CD4-positive, alpha-beta T cell treated with Interferon gamma for 1 hour (primary cell): Measurements from ENCODE around the gene OPCML.

Source experiments
- DNase-seq: peaks from one replicate; pipeline ENCODE4 v3.0.0-alpha.2; 2020

The OPCML gene

DNA sequence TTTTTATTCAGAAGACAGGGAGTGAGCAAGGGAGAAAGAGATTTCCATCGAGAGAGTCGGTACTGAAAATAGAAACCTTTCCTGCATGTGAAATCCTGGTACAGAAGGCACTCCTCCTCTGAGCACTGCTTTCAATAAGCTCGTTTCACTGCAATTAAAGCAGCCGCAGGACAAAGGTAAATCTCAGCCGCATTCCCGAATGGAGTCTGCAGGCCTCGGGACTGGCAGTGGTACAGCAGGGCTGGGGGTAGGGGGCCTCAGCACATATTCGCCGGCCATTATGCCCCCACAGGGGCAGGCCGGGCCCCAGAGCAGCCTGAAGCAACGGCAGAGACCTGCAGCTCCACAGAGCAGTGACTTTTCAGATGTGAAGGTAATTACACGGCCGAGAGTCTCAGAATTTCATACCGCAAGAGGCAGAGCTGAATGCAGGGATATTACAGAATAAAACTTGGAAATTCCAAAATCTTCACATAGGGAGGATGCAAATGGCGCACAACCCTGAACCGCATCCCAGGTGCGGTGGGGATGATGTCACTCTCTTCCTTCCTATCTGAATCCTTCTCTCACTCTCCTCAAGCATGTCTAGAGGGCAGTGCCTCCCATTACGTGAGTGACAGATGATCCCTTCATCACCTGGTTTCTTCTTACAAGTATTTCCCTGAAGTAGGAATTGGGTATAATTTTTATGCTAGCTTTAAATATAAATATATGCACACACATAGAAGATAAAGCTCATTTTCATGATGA, 622.1 kb downstream of the OPCML start:
- no peak for DNase-seq

DNA sequence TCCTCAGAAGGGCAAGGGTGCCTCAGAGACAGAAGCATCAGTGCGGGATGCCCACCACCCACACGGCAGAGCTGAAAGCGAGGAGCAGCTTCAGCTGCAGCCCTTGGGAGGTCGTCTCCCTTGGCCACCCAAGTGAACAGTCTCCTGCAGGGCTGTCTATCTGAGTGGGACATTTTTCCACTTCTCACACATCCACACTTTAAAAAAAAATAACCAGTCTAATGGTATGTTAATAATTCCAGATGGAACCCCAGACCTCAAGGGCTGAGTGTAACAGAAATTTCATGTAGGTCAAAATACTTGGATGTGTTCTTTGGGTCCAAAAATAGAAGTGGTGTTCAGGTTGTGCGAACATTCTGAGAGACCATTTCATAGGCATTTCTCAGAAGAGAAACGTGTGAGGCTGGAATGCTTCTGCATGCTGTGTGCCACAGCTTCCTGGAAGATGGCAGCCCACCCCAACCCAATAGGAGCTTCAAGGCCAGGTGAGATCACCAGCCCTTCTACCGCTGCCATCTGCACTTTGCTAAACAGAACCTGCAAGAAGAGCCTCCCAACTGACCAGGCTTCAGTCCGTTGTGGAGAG, 623.2 kb downstream of the OPCML start:
- DNase-seq, result no peak

DNA sequence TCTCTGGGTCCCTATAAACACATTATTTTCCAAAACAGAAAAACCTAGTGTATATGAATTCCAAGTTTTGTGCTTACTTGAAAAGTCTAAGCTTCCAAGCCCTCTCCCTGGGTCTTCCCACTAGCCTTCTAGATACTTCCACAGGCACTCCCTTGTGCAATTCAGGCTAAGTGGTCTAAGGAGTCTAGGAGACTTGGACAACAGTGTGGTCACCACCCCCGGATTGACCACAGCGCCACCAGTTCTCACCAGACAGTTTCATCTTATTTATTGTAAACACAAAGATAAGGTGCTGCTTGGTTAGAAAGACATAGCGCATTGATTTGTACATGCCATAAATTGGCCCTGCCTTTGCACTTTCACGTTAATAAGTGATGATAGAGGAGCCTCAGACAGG, 623.9 kb downstream of the OPCML start:
- no peak for DNase-seq

DNA sequence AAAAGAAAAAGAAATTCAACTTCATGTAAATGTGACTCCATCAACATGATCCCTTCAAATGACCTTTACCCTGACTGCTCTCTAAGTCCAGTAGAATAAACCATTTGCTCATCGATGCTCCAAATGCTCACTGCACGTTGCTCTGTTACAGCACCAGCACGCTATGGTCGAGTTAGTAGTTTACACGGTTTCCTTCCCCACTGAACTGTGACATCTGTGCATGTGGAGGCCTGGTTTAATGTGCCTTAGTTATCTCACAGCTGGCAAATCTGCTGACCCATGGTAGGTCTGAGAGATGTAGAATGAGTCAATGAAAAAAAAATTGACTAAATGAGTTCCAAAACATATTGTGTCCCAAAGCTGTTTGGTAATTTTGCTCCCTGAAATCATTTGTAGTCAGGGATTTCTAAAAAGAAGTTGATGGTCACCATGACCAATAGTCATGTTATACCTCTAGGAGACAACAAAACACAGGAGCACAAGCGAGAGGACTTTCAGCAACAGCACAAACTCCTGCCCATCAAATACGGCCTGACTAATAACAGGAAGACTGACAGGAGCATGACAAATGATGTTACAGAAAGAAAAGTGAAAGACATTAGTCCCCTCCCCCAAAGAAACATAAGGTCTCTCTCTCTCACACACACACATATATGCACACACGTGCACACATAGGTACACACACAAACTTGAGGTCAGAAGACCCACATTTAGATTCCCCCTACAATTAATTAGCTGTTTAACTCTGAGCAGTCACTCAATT, 624.5 kb downstream of the OPCML start:
- no peak for DNase-seq

DNA sequence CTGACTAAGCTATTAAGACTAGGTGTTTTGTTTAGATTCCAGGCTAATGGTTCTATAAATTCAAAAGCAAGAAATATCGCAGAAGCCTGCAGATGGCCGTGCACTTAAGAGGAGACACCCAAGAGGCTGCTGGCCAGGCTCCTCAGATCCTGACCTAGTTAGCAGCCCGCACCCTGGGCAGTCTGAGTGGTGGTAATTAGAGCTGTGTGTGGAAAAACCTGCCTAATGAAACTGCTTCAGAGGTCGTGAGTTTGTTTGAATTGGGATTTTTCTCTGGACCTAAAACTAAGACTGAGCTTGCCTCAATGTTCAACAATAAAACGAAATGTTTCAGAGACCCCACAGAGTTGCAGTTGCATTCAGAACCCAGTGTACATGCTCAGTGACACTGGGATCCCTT, 627.7 kb downstream of the OPCML start:
- DNase-seq, result no peak

DNA sequence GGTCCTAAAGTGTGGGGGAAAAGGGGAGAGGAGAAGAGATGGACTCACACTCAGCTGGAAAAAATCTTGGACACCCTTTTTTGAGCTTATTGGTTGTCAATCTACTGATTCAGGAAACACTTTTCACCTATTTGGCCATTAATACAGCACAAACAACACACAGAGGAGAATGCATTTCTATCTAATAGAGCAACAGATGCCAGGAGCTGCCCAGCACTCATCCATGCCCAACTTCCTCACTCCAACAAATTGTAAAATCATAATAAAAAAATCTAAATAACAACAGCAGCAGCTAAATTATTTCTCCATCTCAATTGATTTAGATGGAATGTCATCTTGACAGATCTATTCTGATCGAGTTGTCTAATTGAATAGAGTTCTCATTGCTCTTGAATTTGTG, 628.2 kb downstream of the OPCML start:
- DNase-seq, result no peak

DNA sequence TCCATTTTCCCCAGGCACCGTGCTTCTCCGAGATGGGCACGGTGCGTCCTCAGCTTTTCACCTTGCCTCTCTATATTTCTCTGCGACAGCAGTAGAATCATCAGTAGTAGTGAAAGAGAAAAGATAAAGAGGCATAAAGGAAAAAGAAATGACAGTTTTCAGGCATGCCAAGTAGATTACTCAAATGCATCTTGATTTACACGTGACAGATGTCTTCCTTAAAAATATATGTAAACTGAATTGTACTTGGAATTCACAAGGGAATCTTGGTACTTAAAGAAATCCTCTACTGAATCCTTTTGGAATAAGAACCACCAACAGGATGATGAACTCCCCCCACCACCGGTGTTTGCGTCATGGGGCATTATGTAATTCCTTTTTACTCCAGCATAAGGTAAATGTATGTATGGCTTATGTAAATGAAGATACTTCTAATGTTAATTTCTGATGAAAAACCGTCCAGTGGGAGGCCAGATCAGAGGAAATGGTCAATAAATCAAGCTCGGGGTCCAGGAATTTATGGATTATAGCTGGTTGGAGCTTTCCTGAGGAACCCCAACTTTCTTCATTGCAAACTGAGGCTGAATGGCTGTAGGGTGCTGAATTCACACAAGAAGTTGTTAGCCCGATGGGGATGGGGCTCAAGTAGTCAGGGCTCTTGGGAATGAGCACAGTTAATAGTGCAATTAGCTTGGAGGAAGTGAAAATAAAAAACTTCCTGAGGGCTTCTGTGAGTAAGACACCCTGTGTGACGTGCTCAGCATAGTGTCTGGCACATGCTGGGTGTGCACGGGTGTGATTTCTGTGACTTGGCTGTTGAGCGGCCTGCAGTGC, 630.4 kb downstream of the OPCML start:
- no peak for DNase-seq

DNA sequence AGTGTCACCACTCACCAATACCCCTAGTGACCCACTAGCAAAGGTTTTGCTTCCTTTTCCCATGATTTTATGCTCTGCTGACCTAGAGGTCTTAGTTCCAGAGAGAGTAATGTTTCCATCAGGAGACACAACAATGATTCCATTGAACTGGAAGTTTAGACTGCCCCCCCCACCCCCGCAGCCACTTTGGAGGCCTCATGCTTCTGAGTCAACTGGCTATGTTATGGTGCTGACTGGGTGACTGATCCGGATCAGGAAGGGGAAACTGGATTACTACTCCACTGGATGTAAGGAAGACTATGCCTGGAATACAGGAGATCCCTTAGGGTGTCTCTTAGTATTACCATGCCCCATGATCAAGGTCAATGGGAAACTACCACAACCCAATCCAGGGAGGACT, 633.6 kb downstream of the OPCML start:
- DNase-seq, result no peak

DNA sequence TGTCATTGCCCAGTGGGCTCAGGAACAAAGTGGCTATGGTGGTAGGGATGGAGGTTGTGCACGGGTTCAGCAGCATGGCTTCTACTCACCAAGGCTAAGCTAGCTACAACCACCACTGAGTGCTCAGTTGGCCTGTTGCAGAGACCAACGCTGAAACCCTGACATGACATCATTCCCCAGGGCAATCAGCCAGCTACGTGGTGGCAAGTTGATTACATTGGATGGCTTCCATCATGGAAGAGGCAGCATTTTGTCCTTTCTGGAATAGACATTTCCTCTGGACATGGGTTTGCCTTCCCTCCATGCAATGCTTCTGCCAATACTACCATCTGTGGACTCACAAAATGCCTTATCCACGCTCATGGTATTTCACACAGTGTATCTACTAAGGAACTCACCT, 634.3 kb downstream of the OPCML start:
- DNase-seq, result no peak

DNA sequence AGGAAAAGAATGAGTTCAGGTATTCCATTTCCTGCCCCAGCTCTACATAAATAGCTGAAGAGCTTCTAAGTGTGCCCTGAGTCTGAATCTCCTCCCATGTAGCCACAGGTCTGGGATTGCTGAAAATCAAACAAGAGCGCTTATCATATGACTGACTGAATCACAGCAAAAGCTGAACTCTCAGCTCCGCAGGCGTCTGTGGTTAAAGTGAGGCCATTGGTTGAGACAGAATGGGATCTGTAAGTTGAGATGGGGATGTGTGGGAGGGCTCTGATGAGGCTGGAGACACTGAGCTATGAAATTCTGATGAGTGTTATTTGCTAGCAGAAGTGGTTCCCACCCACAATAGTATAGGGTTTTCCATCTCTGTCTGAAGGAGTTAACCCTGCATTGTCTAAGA, 637.0 kb downstream of the OPCML start:
- no peak for DNase-seq

DNA sequence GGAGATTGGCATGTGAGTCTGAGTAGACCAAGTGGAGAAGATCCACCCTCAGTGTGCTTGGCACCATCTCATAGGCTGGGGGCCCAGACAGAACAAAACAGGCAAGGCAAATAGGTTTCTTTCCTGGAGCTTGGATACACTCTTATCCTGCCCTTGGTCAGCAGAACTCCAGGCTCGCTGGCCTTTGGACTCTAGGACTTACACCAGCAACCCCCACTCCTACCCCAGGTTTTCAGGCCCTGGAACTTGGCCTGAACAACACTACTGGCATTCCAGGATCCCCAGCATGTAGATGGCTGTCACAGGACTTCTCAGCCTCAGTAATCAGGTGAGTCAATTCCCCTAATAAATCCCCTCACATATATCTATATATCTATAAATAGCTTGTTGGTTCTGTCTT, 637.7 kb downstream of the OPCML start:
- no peak for DNase-seq

DNA sequence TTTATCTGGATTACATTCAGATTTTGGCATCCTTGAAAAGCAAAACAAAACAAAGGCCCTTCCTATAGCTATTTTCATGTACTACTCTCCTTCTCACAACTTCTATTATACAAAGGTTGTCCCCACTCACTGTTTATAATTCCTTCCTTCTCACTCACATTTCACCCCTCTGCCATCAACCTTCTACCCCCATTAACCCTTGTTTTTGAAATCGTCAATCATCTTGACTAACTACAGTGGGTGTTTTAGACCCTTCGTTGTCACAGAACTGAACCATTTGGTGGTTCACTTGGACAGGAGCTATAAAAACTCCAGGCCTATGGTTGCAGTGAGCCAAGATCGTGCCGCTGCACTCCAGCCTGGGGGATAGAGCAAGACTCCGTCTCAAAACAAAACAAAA, 639.4 kb downstream of the OPCML start:
- no peak for DNase-seq

DNA sequence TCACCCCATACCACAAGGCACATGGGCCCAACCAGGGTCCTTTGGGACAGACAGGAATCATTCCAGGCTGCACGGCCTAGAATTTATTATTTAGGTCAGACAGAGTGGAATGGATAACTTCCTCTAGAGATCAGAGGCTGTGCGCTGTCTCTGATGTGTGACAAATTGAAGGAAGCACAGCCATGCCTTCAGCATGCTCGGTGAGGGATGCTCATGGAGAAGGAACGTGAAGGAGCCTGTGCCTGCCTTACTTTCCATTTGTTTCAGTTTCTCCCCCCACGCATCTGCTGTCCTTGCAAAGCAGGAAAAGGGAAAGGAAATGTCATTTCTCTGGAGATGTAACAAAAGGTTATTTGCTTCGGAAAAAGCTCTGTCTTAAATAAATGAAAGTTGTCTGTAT, 644.1 kb downstream of the OPCML start:
- no peak for DNase-seq

DNA sequence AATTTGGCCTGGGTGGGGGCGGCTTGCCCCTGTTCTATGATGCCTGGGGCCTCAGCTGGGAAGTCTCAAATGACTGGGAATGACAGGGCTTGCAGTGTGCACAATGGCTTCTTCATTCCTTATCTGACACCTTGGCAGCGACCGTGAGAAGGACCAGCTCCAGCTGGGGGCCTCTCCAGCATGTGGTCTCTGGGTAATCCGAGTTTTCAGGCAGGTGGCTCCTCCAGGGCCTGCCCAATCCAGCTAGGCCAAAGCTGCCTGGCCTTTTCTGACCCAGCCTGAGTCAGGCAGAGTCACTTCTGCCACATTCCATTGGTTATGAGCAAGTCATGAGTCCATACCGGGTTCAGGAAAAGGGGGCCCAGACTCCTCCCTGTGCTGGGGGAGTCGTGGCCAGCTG, 646.0 kb downstream of the OPCML start:
- no peak for DNase-seq

DNA sequence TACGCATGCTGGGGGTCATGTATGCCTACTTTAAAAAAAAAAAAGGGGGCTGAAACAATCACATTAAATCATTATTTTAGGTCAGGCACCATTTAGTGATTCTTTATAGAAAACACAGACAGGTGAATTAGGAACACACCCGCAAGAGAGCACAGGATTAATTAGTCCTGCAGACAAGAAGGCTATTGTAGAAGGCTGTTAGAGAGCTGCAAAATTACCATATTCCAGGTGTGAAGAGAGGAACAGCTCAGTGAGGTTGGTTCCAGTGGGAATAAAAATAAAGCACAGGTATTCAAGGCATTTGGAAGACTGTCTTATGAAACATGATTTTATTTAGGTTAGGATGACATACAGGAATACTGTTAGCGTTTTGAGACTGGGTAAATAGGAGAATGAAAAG, 649.1 kb downstream of the OPCML start:
- DNase-seq, result no peak

DNA sequence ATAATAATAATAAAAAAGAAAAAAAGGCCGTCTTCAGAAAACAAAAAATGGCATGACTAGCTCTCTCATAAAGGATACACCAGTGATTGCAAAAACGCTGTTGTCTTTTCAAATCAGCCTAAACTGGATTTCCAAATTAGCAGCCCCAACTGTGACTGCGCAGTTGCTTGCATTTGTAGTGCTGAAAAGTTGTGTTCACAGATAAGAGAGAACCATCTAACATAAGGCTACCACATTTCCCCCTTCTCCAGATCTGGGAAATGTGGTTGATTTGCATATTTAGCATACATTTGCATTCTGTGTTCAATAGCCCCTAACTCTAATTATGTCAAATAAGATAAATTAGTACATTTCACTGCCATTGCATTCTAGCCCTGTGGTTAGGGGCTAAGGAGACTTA, 650.7 kb downstream of the OPCML start:
- DNase-seq, result no peak

DNA sequence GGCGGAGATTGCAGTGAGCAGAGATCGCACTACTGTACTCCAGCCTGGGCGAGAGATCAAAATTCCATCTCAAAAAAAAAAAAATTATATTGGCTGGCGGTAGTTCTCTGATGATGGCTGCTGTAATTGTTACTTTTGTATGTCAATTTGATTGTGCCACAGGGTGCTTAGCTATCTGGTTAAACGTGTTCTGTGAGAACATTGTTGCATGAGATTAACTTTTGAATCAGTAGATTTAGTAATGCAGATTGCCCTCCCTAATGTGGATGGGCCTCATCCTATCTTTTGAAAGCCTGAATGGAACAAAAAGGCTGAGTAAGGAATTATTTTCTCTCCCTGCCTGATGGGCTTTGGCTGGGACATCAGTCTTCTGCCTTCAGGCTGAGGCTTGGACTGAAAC, 654.2 kb downstream of the OPCML start:
- DNase-seq, result no peak

DNA sequence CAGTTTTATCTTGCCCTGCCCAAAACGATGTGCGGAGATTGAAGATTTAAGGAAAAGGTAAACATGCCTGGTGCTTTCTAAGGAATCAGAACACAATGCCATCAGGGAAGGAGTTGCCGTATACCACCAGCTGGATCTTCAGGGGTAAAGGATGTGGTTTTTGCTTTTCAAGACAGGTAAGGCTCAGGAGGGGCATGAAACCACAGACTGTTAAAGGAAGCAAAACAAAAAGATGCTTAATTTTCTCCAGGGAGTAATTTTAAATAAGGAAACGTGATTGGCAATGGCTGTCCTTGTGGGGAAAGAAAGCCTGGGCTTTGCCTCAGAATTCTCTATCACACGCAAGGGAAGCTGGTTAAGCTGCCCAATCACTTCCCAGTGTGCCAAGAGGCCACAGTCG, 655.6 kb downstream of the OPCML start:
- no peak for DNase-seq

DNA sequence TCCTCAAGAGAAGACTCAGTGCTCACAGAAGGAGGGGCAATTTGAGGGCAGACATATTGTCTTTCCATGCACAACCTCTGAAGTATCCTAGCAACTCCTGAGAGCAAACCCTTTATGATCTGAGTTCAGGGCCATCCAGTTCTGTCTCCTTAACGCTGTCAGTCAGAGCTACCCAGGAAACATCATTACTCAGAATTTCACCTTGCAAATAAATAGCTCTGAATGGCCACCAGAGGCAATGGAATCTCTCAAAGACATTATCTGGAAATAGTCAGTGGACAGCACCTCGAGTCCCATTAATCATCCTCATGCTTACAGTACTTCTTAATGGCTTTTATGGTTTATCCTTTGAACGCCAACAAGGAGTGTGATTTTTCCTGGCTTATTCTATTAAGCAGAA, 656.1 kb downstream of the OPCML start:
- DNase-seq, result no peak

DNA sequence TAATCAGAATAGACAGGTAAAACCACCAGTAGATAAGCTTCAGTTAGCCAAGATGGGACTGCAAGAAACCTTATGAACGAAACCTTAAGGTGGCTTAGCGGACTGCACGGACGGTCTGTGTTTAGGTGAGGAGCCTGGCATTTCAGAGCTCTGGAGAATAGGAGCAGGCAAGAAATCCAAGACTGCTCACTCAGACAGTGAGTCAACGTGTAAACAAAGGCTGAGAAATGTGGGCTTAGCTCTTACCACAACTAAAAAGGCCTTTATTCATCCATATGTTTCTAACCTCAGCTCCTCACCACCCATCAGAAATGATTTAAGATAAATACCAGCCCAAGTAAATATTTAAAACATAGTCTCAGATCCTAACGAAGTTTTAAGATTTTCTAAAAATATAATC, 657.7 kb downstream of the OPCML start:
- no peak for DNase-seq

DNA sequence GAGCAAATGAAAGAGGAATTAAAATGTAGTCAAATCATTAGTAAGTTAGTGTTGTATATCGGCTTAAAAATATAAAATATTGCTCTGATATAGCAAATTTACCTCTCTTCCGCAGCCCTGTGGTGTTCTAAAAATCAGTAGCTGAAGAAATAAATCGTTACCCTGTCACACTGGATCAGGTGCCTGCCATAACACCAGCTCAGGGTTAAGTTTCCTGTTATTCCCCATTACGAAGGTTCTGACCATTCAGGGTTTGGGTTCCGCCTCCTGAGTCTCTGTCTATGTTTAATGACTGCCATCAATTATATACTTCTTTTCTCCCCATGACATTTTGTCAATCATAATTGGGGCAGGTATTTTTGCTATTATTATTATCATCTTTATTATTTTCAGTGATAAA, 658.5 kb downstream of the OPCML start:
- no peak for DNase-seq

DNA sequence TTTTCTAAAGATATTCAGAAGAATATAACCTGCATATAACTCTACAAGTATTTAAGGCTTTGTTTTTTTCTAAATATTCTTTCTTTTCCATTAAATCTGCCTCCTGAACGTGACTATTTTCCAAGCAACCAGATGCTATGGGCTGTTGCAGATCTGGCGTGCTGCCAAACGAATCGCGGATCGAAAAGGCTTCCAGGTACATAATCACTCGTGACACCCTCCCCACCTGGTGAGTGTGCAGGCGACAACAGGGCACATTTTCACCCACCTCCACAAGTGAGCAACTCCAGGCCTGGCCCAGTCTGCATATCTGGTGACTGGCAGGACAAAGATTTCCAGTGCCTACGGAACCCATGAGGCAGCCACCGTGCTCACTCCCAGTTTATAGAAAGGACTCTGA, 660.1 kb downstream of the OPCML start:
- no peak for DNase-seq

DNA sequence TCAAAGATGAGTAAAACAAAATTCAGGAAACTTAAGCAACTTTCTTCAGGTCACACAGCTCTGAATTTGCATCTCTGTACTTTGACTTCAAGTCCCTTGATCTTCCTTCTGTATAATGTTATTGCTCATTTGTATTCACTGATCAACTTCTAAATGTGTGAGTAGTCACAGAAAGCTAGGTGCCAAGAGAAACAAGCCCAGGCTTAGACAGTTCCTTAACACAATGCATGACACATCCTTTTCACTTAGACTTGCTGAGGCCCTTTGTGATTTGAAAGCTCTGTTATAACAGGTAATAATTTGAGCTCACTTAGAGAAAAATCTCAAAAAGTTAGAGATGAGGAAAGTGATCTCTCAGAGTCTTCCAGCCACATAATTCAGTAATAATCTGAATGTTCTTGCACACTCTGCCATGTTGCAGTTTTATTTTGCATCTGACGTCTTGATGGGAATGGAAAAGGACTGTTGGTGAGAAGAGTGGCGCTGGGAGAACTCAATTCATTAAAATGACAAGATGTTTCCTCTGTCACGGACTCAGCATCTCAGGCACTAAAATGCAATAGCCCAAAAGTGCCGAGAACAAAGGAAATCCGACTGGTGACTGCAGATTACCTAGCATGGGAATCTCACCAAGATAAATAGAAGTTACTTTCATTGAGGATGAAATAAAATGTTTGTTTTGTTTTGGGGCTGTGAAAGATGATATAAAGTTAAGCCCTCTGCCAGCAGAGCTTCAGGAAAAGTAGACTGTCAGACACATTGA, 665.3 kb downstream of the OPCML start:
- DNase-seq, result no peak
